Fibroblast of the conjunctiva (primary cell): ENCODE data around the gene RASA2.

ENCODE experiments used
- DNase-seq: peaks from one replicate; pipeline ENCODE4 v3.0.0-alpha.2; 2010; ENCODE audit warnings: low read depth

The RASA2 gene, protein sequence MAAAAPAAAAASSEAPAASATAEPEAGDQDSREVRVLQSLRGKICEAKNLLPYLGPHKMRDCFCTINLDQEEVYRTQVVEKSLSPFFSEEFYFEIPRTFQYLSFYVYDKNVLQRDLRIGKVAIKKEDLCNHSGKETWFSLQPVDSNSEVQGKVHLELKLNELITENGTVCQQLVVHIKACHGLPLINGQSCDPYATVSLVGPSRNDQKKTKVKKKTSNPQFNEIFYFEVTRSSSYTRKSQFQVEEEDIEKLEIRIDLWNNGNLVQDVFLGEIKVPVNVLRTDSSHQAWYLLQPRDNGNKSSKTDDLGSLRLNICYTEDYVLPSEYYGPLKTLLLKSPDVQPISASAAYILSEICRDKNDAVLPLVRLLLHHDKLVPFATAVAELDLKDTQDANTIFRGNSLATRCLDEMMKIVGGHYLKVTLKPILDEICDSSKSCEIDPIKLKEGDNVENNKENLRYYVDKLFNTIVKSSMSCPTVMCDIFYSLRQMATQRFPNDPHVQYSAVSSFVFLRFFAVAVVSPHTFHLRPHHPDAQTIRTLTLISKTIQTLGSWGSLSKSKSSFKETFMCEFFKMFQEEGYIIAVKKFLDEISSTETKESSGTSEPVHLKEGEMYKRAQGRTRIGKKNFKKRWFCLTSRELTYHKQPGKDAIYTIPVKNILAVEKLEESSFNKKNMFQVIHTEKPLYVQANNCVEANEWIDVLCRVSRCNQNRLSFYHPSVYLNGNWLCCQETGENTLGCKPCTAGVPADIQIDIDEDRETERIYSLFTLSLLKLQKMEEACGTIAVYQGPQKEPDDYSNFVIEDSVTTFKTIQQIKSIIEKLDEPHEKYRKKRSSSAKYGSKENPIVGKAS

DNA sequence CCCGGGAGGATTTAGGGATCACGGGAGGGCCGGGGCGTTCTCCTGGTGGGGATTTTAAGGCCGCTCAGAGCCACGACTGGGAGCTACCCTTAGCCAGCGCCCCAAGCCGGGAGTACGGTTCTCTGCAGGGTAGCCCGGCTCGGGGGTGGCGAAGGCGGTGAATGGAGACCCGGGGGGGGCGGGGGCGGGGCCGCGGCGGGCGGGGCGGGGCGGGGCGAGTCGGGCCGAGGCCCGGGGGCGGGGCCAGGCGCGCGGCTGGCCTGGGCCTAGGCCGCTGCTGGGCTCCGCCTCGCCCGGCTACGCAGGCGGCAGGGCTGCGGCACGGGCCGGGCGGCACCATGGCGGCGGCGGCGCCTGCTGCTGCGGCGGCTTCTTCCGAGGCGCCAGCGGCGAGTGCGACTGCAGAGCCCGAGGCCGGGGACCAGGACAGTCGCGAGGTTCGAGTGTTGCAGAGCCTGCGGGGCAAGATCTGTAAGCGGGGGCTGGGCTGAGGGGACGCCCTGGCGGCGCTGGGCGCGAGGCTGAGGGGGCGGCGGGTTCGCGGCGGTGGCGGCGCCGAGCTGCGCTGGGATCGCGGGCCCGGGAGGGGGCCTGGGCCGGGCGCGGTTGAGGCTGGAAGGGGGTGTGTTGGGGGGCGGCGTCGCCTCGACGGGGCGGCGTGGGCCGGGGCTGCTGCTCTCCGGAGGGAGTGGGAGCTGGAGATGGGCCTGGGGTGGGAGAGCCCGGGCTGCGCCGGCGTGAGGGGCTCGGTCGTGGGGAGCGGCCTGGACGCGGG is at the start of gene RASA2:
RASA2 (plus strand) TSS at position 282 of the 775 bp plus-strand sequence; CDS start at position 339, 57 bp downstream.
- DNase-seq: peak; percentile 71

DNA sequence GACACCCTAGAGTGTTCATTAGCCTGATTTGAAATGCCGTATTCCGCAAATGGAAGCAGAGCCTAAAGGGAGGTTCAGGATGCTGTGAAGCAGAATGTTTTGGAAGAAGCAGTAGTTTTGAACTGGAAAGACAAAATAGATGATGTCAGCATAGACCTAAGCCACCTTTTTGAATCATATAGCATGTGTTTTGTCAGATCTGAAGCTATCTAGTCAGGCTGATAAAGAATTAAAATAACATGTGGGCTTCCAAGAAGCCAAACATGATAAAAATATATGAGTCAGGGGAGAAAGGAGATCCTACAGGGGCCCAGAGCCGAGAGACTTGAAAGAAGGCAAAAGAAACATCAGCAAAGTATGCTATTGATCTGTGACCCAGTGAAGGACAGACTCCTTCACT is 47.2 kb upstream of the RASA2 start:
- no peak for DNase-seq

DNA sequence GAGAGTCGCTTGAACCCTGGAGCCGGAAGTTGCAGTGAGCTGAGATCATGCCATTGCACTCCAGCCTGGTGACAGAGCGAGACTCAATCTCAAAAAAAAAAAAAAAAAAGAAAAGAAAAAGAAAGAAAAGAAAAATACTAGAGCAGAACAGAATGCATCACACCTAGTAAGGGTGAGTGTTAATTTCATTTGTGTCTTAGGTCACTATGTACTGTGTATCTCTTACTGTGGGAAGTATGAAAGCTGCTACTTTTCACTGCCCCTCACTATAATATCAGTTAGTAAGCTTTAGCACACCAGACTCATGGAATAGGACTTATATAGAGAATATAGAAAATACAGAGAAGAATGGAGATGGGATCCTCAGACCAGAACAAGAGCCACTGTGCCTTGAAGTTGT is 45.9 kb upstream of the RASA2 start:
- DNase-seq: no peak

DNA sequence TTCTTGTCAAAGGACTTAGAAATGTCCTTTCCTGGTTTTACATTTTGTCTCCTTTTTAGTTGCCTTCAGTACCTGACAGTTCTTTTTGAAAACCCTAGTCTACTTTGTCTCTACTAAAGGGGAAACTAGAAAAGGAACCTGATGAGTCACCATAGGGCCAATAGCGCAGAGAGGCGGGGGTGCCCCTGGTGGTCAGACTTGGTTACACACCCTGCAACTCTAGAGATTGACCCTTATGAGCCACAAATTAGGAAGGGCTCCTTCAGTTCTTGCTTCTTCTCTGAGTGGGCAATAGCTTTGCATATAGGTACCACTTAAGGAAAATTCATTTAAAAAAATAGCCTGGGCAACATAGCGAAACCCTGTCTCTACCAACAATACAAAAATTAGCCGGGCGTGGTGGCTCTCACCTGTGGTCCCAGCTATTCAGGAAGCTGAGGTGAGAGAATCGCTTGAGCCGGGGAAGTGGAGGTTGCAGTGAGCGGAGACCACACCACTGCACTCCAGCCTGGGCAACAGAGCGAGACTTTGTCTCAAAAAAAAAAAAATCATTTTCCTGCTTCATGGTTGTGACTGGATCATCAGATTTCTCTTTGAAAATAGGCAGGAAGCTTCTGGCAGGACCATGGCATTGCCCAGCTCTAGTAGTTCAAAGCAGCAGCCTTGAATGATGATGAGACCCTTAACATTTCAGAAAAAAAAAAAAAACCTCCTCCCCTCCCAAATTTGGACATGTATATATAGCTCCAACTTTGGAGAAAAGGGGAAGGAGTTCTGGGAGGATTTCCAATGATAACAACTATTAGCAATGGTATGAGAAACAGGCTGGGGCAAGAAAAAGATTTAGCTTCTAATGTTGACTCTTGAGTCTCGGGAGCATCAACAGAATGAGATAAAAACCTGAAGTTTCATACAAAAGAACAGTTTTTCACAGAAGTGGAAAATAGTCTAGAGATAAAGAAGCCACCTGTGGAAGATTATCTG is 45.2 kb upstream of the RASA2 start:
- DNase-seq: peak; percentile 53

DNA sequence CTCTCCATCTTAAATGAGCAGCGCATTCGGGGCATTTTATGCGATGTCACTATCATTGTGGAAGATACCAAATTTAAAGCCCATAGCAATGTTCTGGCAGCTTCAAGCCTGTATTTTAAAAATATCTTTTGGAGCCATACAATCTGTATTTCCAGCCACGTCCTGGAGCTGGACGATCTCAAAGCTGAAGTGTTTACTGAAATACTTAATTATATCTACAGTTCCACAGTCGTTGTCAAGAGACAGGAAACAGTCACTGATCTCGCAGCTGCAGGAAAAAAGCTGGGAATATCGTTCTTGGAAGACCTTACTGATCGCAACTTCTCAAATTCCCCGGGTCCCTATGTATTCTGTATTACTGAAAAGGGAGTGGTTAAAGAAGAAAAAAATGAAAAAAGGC is 44.4 kb upstream of the RASA2 start:
- DNase-seq: no peak

DNA sequence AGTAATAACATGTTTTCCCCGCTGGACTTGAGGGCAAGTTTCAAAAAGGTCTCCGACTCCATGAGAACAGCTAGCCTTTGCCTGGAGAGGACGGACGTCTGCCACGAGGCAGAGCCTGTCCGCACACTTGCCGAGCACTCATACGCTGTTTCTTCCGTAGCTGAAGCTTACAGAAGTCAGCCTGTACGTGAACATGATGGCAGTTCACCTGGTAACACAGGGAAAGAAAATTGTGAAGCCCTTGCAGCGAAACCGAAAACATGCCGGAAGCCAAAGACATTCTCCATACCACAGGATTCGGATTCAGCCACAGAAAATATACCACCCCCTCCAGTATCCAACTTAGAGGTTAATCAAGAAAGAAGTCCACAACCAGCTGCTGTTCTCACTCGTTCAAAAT is 43.9 kb upstream of the RASA2 start:
- DNase-seq: no peak

DNA sequence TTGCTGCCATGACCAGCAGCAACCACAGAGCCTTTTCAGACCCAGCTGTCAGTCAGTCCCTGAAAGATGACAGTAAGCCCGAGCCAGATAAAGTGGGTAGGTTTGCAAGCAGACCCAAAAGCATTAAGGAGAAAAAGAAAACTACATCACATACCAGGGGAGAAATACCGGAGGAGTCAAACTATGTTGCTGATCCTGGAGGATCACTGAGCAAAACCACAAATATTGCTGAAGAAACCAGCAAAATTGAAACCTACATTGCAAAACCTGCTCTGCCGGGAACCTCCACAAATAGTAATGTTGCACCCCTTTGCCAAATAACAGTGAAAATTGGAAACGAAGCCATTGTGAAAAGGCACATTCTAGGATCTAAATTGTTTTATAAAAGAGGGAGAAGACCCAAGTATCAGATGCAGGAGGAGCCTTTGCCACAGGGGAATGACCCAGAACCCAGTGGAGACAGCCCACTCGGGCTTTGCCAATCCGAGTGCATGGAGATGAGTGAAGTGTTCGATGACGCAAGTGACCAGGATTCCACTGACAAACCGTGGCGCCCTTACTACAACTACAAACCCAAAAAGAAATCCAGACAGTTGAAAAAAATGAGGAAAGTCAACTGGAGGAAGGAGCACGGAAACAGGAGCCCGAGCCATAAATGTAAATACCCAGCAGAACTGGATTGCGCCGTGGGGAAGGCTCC is 42.1 kb upstream of the RASA2 start:
- no peak for DNase-seq

DNA sequence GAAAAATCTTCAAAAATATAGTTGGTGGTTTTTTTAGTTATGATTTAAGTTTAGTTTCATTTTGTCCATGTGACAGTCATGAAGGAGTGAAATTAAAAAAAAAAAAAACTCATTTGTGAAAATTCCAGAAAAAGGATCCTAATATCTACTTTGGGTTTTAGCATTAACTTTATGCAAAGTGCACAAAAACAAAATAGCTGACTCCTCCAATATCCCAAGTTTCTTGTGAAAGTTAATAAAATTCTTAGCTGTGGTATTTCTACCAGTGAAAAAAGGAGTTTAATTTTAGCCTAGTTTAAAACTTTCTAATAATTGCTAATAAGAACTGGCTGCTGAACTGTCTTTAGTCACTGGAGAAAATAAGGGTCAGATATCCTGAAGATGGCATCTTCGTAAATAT is 40.8 kb upstream of the RASA2 start:
- no peak for DNase-seq

DNA sequence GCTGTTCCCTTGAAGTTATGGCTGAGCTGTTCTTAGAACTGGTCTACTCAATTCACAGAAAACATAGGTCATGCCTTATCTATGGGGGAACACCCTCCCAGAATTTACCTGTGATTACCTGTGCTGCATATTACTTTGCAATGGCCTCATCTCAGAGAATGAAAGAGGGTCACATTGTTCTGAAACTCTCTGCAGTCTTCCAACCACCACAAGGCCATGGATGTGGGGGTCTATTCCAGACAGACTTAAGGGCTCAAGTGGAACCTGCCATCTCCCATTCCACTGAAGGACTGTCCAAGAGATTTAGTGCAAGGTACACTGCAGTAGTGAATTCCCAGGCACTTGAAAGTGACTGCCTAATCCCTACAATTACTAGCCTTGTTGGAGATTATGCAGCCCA is 40.1 kb upstream of the RASA2 start:
- DNase-seq: no peak

DNA sequence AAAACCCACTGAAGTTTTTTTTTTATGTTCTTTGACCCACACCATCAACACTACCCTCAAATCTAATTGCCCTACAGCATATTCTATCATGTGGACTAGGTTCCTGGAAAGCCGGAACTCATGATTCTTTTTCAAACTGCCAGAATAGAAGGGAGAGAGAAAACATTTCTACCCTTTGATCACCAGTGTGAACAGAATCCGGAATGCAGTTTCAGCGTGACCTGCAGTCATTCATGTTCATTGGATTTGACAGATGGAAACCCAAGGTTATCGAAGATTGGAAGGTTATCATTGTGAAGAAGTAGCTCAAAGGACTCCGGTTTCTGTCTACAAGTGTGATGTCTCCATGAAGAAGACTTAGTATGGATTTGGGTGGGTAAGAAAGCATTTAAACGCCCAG is 39.4 kb upstream of the RASA2 start:
- DNase-seq: no peak

DNA sequence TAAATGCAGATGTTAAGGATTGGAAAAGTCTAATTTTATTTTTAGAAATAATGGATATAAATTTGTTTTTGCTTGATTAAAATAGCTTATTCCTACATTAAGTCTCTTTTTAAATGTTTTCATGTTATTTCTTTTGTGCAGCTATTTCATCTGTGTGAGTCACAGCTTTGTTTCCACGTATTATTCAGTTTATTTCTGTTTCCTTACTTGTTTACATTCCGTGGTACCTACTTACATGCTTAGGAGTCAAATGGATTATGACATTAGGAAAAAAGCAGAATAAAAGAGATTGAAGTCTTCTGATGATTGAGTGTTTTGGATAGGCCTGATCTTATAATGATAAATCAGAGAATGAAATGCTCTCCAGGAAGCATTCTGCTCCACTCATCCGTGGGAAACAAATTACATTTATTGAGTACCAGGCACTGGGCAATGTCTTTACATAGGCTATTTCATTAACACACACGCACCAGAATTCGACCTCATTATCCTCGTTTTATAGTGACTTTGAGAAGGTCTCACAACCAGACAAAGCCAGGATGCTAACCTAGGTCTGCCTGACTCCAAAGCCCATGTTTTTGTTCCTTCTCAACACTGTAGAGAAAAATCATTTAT is 38.1 kb upstream of the RASA2 start:
- no peak for DNase-seq

DNA sequence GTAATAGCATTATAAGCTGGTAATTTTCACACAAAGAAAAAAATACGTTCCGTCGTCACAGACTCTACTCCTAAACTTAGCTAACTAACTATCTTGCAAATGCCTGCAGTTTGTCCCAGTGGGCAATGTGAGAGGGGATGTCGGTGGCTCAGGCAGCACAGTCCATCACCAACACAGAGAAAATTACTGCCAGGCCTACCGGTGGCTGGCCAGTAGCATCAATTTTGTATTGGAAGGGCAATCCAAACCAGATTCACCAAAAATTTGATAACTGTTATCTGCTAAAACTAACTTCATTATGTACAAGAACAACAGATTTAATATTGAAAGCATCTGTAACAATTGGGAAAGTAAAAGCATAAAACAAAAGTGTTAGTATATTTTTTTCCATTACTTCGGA is 37.4 kb upstream of the RASA2 start:
- DNase-seq: no peak

DNA sequence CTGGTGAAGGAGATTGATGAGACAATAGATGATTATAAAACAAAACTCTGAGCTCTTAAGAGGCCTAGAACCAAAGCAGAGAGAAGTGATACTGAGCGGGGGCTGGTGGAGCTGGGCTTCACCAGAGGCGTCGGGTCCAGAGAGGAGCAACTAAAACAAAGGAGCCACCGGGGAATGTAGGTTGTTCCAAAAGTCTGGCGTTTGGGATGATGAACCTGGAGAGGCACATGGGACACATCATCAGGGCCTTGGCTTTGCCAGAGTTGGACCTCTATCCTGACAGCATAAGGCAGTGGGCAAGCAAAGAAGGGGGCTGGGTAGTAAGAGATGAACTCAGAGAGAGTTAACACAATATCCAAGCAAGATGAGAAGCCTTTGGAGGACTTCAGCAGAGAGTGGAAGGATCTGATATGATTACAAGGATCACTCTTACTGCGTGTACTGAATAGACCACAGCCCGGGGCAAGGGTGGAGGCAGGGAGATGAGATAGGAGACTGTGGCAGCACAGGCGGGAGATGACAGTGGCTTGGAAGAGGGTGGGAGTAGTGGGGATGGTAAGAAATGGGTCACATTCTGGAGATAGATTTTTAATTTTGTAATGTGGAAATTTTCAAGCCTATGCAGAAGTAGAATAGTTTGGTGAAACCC is 36.0 kb upstream of the RASA2 start:
- no peak for DNase-seq

DNA sequence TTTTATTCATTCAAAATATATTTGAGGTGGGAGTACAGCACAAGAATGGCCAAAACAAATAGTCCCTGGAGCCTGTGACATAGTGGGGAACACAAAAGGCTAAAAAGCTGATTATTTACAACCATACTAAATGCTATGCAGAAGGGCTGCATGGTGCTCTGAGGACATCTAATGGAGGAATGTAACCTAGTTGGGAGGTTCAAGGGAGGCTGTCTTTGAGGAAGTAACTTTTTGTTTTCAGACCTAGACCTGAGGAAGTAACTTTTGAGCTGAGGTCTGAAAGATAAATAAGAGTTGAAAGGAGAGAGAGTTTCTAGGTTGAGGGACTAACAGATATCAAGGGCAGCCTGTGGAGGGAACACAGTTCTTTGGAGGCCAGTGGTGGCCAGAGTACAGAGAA is 34.8 kb upstream of the RASA2 start:
- peak; percentile 63 for DNase-seq

DNA sequence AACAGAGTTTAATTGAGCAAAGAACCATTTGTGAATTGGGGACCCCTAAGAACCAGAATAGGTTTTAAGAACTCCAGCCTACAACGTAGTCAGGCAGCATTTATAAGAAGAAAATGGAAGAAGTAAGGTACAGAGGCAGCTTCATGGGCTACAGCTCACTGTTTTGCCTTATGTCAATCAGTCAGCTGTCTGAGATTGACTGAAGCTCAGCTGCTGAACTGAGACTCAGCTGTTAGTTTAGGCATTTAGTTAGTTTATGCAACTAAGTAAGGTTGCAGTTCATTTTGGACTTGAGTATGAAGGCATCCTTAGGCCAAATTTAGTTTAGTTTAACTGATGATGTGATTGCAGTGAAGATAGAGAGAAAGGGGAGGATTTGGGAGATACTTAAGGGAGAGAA is 34.1 kb upstream of the RASA2 start:
- no peak for DNase-seq

DNA sequence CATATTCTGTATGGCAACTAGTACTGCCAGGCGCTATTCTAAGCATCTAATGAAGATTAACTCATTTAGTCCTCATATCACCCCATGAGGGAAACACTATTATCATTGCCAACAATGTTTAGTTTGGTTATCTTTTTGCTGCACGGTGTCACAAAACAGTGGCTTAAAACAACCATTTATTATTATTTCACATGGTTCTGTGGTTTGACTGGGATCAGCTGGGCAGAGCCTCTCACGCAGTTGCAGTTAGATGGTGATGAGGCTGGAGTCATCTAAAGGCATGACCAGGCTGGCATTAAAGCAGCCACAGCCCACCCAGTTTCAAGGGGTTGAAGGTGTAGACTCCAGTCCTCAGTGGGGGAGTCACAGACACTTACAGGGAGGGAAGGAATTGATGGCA is 32.8 kb upstream of the RASA2 start:
- no peak for DNase-seq

DNA sequence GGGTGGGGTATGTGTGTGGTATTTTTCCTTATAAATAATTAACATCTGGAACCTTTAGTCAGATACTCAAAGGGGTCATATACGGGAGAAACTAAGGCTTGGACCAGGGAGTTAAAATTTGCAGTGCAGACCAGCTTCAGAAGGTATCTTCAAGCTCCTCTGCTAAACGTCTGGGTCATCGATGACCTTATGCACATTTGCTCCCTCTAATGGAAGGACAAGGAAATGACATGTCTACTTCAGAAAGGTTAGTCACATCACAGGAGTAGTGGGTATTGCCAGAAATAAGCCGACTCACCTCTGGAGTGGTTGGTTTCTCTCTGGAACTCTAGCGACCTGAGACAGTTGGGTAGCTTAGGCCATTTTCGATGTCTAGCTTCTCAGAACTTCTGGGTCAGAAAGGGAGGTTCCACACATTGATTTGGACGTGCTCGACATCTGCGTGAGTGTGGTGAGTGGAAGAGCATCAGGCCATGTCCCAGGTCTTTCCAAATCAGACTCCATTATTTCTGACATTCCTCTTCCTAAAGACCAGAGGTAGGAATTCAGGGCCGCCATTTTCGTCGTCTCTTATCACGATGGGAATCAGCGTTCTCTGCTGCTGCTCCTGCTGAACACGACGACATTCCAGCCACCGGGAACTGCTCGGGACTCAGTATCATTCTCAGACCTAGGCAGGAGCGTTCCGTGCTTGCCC is 31.8 kb upstream of the RASA2 start:
- DNase-seq: peak; percentile 78

DNA sequence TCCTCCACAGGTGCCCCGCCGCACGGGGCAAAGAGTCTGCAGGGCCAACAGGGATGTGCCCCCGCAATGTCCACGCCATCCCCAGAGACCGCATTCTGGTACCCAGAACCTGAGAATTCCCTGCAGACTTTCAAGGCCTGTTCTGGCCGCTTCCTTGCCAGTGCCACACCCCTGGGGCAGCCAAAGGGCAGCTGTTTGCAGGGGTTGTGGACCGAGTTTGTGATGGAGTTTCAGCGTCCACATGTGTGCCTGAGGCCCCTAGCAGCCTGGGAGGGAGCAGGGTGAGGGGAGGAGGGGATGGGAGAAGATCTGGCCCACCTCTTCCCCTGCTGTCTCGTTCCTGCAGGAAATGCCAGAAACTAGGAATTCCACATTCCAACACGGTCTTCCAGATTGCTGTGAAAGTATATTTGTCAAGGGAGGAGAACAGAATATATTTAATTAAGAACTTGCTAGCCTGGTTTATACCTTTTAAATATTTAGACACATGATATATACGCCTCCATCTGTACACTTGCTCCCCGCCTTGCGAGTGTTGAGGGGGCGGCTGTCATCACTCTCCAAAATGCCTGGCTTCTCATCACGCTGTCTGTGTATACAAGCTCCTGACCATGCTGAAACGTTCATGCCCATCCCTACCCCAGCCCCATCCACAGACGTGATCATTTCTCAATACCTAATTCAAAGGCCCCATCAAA is 31.1 kb upstream of the RASA2 start:
- DNase-seq: no peak

DNA sequence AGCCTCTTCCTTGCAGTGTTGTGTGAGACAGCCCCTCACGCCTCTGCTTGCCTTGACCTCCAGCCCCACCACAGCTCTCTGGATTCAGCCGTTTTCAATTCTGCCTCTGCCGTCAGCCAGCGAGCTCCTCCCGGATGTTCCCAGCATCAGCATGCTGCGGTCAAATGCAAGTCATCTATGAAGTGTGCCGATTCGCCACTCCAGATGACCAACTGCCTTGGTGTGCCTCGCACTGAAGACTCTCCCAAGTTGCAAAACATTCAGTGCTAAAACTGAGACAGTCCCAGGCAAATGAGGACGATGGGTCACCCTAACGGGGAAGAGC is 30.6 kb upstream of the RASA2 start:
- no peak for DNase-seq
